GM12873 (cell line): ENCODE data around the gene AVP.

Source experiments
- CTCF ChIP-seq: IDR thresholded peaks from 2 replicates; pipeline ENCODE4 v1.5.1; 2012; ENCODE audit warnings: low read depth, mild to moderate bottlenecking, moderate library complexity, low read length, control low read depth; ENCODE audit not compliant: insufficient read depth; ENCODE audit errors: missing control alignments

Gene AVP

GRCh38 chr20:3103369-3104032 is 19.0 kb upstream of the AVP start:
- no peak for TF ChIP-seq CTCF

GRCh38 chr20:3102575-3103368 is 18.2 kb upstream of the AVP start:
- no peak for TF ChIP-seq CTCF

GRCh38 chr20:3101737-3102574 is 17.4 kb upstream of the AVP start:
- no peak for TF ChIP-seq CTCF

GRCh38 chr20:3101251-3101650 is 16.7 kb upstream of the AVP start:
- no peak for TF ChIP-seq CTCF

GRCh38 chr20:3100480-3100879 is 16.0 kb upstream of the AVP start:
- TF ChIP-seq CTCF = no peak

GRCh38 chr20:3094848-3095629 is 10.5 kb upstream of the AVP start:
- TF ChIP-seq CTCF = no peak
